ENCODE measurements around the gene CLDN15. TPM values are rescaled to one million over a fixed set of nuclear protein-coding genes. Genes with fewer than 3 reads are reported as not detected.
A peak's percentile ranks its signal among the peaks of the same experiment; 100 is the strongest.

CLDN15 gene
- total RNA-seq, 6 experiments from 2014 or later, result 2.0 to 3.5 (median 2.9) TPM

DNA sequence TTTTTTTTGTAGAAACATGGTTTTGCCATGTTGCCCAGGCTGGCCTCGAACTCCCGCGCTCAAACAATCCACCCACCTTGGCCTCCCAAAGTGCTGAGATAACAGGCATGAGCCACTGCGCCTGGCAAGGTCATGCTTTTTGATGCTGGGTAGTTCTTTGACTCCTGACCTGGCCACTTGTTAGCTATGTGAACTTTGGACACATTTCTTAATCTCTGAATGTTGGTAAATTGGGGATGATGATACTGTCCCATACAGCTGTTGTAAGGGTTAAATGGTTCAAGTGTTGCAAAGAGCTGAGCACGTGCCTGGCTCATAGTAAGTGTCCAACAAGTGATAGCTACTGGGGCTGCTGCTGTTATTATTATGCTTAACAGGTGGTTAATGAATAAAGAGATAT, 17.3 kb downstream of the CLDN15 start:
- Mint-ChIP-seq H3K9me3 (no peaks in the 10 kb centered on the region), H3K27me3 (ENCODE audit: insufficient read depth) (peaks cover 6% of the 10 kb centered on the region), H3K36me3 (ENCODE audit: low read depth) (peaks cover 30% of the 10 kb centered on the region), H3K4me3 (no peak overlapping the region), H3K27ac (no peak overlapping the region), H3K4me1 (ENCODE audit: low read depth) (peaks cover 37% of the 10 kb centered on the region)
- DNase-seq, result no peak
- TF ChIP-seq, protein P1, sequence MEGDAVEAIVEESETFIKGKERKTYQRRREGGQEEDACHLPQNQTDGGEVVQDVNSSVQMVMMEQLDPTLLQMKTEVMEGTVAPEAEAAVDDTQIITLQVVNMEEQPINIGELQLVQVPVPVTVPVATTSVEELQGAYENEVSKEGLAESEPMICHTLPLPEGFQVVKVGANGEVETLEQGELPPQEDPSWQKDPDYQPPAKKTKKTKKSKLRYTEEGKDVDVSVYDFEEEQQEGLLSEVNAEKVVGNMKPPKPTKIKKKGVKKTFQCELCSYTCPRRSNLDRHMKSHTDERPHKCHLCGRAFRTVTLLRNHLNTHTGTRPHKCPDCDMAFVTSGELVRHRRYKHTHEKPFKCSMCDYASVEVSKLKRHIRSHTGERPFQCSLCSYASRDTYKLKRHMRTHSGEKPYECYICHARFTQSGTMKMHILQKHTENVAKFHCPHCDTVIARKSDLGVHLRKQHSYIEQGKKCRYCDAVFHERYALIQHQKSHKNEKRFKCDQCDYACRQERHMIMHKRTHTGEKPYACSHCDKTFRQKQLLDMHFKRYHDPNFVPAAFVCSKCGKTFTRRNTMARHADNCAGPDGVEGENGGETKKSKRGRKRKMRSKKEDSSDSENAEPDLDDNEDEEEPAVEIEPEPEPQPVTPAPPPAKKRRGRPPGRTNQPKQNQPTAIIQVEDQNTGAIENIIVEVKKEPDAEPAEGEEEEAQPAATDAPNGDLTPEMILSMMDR (IDR thresholded peaks at IDR 0.05), result no peak

DNA sequence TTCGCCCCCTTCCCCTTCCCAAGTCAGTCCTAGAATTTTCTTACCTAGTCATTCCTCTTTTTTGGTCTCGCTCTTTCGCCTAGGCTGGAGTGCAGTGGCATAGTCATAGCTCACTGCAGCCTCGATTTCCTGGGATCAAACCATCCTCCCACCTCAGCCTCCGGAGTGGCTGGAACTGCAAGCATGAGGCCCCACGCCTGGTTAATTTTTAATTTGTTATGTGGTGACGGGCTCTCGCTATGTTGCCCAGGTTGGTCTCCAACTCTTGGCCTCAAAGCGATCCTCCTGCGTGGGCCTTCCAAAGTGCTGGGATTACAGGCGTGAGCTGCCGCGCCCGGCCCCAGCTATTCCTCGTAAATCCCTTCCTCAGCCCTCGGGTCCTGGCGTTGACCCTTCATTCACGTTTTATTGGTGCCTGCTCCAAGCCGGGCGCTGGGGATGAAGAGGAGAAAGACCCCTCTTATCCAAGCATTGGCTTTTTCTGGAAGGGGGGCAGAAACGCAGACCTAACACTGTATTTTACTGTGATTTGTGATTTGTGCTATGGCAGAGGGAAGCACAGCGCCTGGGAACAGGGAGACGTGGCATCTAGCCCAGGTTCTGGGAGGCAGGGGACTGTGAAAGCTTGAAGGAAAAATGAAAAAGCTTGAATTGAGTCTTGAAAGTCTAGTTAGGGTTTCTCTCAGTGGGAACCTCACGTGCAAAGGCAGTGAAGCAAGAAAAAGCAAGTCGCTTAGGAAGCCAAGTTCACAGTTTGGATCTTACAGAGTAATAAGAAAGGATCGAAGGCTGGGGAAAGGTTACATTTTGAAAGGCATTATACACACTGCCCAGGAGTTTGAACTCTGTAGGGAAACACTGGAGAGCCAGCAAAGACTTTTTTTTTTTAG, 19.1 kb downstream of the CLDN15 start:
- peak overlapping the region; percentile 95 for H3K27ac Mint-ChIP-seq
- H3K27me3 Mint-ChIP-seq (ENCODE audit: insufficient read depth), result peaks cover 6% of the 10 kb centered on the region
- no peak for DNase-seq
- TF ChIP-seq, protein P1 (IDR thresholded peaks at IDR 0.05), result no peak
- H3K9me3 Mint-ChIP-seq, result no peaks in the 10 kb centered on the region
- peaks cover 41% of the 10 kb centered on the region for H3K4me1 Mint-ChIP-seq (ENCODE audit: low read depth)
- peak overlapping the region; percentile 98 for H3K4me3 Mint-ChIP-seq
- H3K36me3 Mint-ChIP-seq (ENCODE audit: low read depth), result peaks cover 15% of the 10 kb centered on the region

DNA sequence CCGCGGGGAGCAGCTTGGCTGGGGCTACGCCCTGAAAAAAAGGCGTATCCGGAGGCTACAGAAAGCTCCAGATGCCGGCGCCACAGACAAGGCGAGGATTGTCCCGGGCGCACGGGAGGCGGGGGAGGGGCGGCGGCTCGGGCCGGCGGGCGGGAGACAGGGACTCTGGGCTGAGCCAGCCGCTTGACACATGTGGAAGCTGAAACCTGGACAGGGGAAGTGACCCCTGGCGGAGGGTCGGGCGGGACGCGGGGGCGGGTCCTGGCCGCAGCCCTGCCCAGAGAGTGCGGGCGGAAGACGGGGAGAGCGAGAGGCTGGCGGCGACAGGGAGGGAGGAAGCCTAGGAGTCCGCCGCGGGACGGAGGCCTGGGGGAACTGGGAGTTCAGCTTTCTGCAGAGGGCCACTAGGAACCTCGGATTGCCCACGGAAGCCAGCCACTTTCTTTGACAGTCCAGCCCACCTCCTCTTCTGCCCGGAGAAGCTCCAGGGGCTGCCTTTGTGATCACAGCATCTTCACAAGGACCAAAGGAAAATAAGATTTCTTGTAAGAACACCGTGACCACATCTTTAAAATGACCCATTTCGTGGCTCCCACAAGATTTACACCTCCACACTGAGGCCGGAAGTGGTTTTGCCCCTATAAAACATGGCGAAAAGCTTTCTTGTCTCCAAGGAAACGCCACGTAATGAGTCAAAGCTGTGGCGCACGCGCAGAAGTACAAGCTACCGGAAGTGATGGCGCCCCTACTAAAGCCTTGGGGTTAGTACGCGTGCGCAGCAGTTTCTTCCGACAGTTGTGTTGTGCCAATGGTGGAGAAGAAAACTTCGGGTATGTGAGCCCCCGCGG, 20.0 kb downstream of the CLDN15 start, which contains the start of the genes PLOD3 and ZNHIT1:
Gene PLOD3, minus strand, starts transcription at position 194 of the 848 bp plus-strand sequence. CDS start 307 bp downstream, outside the sequence.
Gene ZNHIT1, plus strand, starts transcription at position 778 of the 848 bp plus-strand sequence. Its CDS starts 31 bp downstream, at position 809.
- peak within 1 kb of the TSS; percentile 98 for H3K4me3 Mint-ChIP-seq
- no peaks in the 10 kb centered on the region for H3K9me3 Mint-ChIP-seq
- TF ChIP-seq, protein P1 (IDR thresholded peaks at IDR 0.05), result peak; percentile 57
- peak; percentile 97 for DNase-seq
- peak within 1 kb of the TSS; percentile 95 for H3K27ac Mint-ChIP-seq
- peaks cover 4% of the 10 kb centered on the region; the same call in 1 of the 2 replicates for H3K27me3 Mint-ChIP-seq (ENCODE audit: insufficient read depth)
- H3K36me3 Mint-ChIP-seq (ENCODE audit: low read depth), result peaks cover 15% of the 10 kb centered on the region
- peaks cover 41% of the 10 kb centered on the region for H3K4me1 Mint-ChIP-seq (ENCODE audit: low read depth)

DNA sequence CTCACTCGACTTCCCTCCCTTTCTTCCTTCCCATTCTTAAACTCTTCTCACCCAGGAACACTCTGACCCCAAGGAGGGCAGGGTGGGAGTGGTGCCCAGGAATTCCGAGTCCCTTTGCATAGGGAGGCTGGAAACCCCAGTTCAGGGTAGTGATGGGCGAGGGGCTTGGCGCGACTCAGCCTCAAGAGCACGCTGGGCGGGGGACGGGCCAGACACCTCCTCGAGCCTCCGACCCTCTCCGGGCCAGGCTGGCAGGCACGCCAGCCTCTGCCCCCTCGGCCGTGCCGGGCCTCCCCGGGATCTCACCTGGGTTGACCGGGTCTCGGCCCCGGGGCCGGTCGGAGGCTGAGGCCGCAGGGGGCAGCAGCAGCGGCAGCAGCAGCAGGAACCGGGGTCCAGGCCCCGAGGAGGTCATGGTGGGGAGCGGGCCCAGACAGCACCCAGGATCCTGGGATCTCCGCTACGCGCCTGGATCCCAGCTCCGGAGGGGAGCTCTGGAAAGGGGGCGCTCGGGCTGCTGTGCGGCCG, 20.7 kb downstream of the CLDN15 start:
- Mint-ChIP-seq H3K27ac (peak overlapping the region; percentile 95), H3K27me3 (ENCODE audit: insufficient read depth) (peaks cover 4% of the 10 kb centered on the region; the same call in 1 of the 2 replicates), H3K9me3 (no peaks in the 10 kb centered on the region), H3K36me3 (ENCODE audit: low read depth) (peaks cover 10% of the 10 kb centered on the region), H3K4me3 (peak overlapping the region; percentile 98), H3K4me1 (ENCODE audit: low read depth) (peaks cover 41% of the 10 kb centered on the region)
- no peak for DNase-seq
- TF ChIP-seq, protein P1 (IDR thresholded peaks at IDR 0.05), result no peak
